ENCODE results near the gene VTA1. TPM values are rescaled to one million over a fixed set of nuclear protein-coding genes. Genes with fewer than 3 reads are reported as not detected.
"Not testable (repeated sequence)": the region's sequence is repeated elsewhere in the genome, so short reads cannot be mapped to it uniquely, and the experiment has no call there.

The VTA1 gene
- polyA plus RNA-seq, 3 donors = 15.9 to 97.3 (median 74.8) TPM

GRCh38 chr6:142155895-142156757 lies 9.1 kb downstream of the VTA1 start:
- no peak overlapping the region for H3K4me3 Mint-ChIP-seq
- WGBS (ENCODE audit: insufficient coverage) = 50% methylated on average over 1 of the region's 5 CpGs
- Histone ChIP-seq H3K4me3 (replicated peaks in 1 of 3; ENCODE audit: low read depth in 2 of 3, low read length in 3 of 3) (no peak overlapping the region), H2AFZ (ENCODE audit: insufficient read depth, low read depth, low read length, poor library complexity, severe bottlenecking) (no peak overlapping the region), H3K4me2 (replicated peaks; ENCODE audit: extremely low read depth, low read length, poor library complexity, severe bottlenecking) (no peak overlapping the region), H3K9me3 (replicated peaks in 1 of 2; ENCODE audit: control insufficient read depth in 1 of 2, insufficient read depth in 1 of 2, low read length in 2 of 2) (no peaks in the 10 kb centered on the region), H3K4me1 (ENCODE audit: control insufficient read depth in 1 of 2, insufficient read depth in 2 of 2, low read length in 2 of 2) (no peaks in the 10 kb centered on the region), H3K27me3 (ENCODE audit: control insufficient read depth in 2 of 2, insufficient read depth in 2 of 2, low read length in 2 of 2) (no peaks in the 10 kb centered on the region), H3K79me2 (ENCODE audit: insufficient read depth, low read length) (peaks cover 96% of the 10 kb centered on the region), H3K9ac (ENCODE audit: insufficient read depth, low read length, poor library complexity, severe bottlenecking) (no peak overlapping the region), H3K27ac (ENCODE audit: low read depth in 1 of 2, low read length in 2 of 2) (peak overlapping the region in 1 of 2 donors; percentile 38), H4K20me1 (ENCODE audit: insufficient read depth, low read length) (peaks cover 91% of the 10 kb centered on the region), H3K36me3 (replicated peaks in 1 of 2; ENCODE audit: control insufficient read depth in 1 of 2, insufficient read depth in 2 of 2, low read length in 2 of 2) (peaks cover 0 to 8% of the 10 kb centered on the region in 2 donors)
- TF ChIP-seq CTCF (IDR thresholded peaks at IDR 0.05) = peak; percentile 71
- H3K9me3 Mint-ChIP-seq = no peaks in the 10 kb centered on the region
- H3K4me1 Mint-ChIP-seq = peaks cover 8% of the 10 kb centered on the region
- intact Hi-C loops (cut with micrococcal nuclease) = loop anchor here in 1 of 2 donors (5.0 kb wide), 1 partner anchor 231 kb away; no protein-coding TSS in a partner anchor
- peak; percentile 1 to 34 (median 7) for DNase-seq
- no peaks in the 10 kb centered on the region for H3K27me3 Mint-ChIP-seq (ENCODE audit: low read depth in 3 of 3)
- H3K27ac Mint-ChIP-seq = peak overlapping the region in 2 of 7 donors; percentile 32 to 68
- peaks cover 4 to 6% of the 10 kb centered on the region in 2 donors for H3K36me3 Mint-ChIP-seq

GRCh38 chr6:142156758-142157068 lies 9.7 kb downstream of the VTA1 start:
- not testable (repeated sequence) for DNase-seq; H3K27me3 ChIP-seq (ENCODE audit: control insufficient read depth in 2 of 2, insufficient read depth in 2 of 2, low read length in 2 of 2); H2AFZ ChIP-seq (ENCODE audit: insufficient read depth, low read depth, low read length, poor library complexity, severe bottlenecking); H3K4me3 ChIP-seq (replicated peaks in 1 of 3; ENCODE audit: low read depth in 2 of 3, low read length in 3 of 3); H3K36me3 ChIP-seq (replicated peaks in 1 of 2; ENCODE audit: control insufficient read depth in 1 of 2, insufficient read depth in 2 of 2, low read length in 2 of 2); H3K4me2 ChIP-seq (replicated peaks; ENCODE audit: extremely low read depth, low read length, poor library complexity, severe bottlenecking); H3K9me3 ChIP-seq (replicated peaks in 1 of 2; ENCODE audit: control insufficient read depth in 1 of 2, insufficient read depth in 1 of 2, low read length in 2 of 2); H3K27me3 Mint-ChIP-seq (ENCODE audit: low read depth in 3 of 3); H3K9ac ChIP-seq (ENCODE audit: insufficient read depth, low read length, poor library complexity, severe bottlenecking); H3K27ac Mint-ChIP-seq; H3K27ac ChIP-seq (ENCODE audit: low read depth in 1 of 2, low read length in 2 of 2); H3K9me3 Mint-ChIP-seq; H3K4me1 ChIP-seq (ENCODE audit: control insufficient read depth in 1 of 2, insufficient read depth in 2 of 2, low read length in 2 of 2); H3K36me3 Mint-ChIP-seq; H3K4me1 Mint-ChIP-seq; H3K4me3 Mint-ChIP-seq
- Histone ChIP-seq H3K79me2 (ENCODE audit: insufficient read depth, low read length) (peaks cover 96% of the 10 kb centered on the region), H4K20me1 (ENCODE audit: insufficient read depth, low read length) (peaks cover 93% of the 10 kb centered on the region)
- 100% methylated on average over 3 of the region's 4 CpGs for WGBS (ENCODE audit: insufficient coverage)
- intact Hi-C loops (cut with micrococcal nuclease) = loop anchor here in 1 of 2 donors (5.0 kb wide), 1 partner anchor 231 kb away; no protein-coding TSS in a partner anchor
- peak; percentile 54 for TF ChIP-seq CTCF (IDR thresholded peaks at IDR 0.05)
